ENCODE data around the gene CLK3. TPM values are rescaled to one million over a fixed set of nuclear protein-coding genes. Genes with fewer than 3 reads are reported as not detected.

Gene CLK3
- total and polyA plus RNA-seq, 10 of the 15 experiments (the other 5 are each of a cell fraction or from before 2014, with no cell fraction given), result 3.3 to 169 (median 66.2) TPM

- TF ChIP-seq PBX3 (IDR thresholded peaks at IDR 0.05; ENCODE audit: insufficient replicate concordance, low read depth, low read length) (no peak), POLR2AphosphoS2 (IDR thresholded peaks at IDR 0.05; ENCODE audit: low read depth, low read length) (no peak), USF1 (IDR thresholded peaks at IDR 0.05; ENCODE audit: borderline replicate concordance, extremely low read length, insufficient read depth, low read depth, low read length) (no peak), JUNB (IDR thresholded peaks at IDR 0.05) (no peak), PAX5 (IDR thresholded peaks at IDR 0.05; ENCODE audit: borderline replicate concordance, low read depth, low read length) (no peak), MEF2B (IDR thresholded peaks at IDR 0.05; ENCODE audit: partially characterized antibody, poor library complexity, severe bottlenecking) (no peak), BMI1 (IDR thresholded peaks at IDR 0.05; ENCODE audit: borderline replicate concordance) (no peak), ZNF274 (IDR thresholded peaks at IDR 0.05; ENCODE audit: insufficient read depth, insufficient read length) (no peak), POLR2A (IDR thresholded peaks at IDR 0.05; ENCODE audit: low read depth, low read length) (no peak), ZNF24 (IDR thresholded peaks at IDR 0.05) (no peak), PML (IDR thresholded peaks at IDR 0.05; ENCODE audit: low read length) (no peak), ATF7 (IDR thresholded peaks at IDR 0.05; ENCODE audit: low read depth) (no peak)
These were observed 7.1 kb downstream of the CLK3 start (continued) for GRCh38 chr15:74622758-74623157.
